LNCAP (cell line): ENCODE data around the gene GMCL2.

Experiments used
- CTCF ChIP-seq: fragments of 450-650 bp; IDR thresholded peaks from 2 replicates; pipeline ENCODE4 v1.5.1; 2017; ENCODE audit warnings: mild to moderate bottlenecking

The GMCL2 gene

GRCh38 chr5:178212241-178213002 lies 25.3 kb upstream of the GMCL2 start:
- no peak for TF ChIP-seq CTCF

GRCh38 chr5:178211095-178212048 lies 24.2 kb upstream of the GMCL2 start:
- TF ChIP-seq CTCF = no peak

- no peak for TF ChIP-seq CTCF
Observed at GRCh38 chr5:178210686-178211085, 23.5 kb upstream of the GMCL2 start.

GRCh38 chr5:178210073-178210535 lies 22.9 kb upstream of the GMCL2 start:
- TF ChIP-seq CTCF = no peak

GRCh38 chr5:178209334-178210072 lies 22.3 kb upstream of the GMCL2 start:
- no peak for TF ChIP-seq CTCF

- no peak for TF ChIP-seq CTCF
Observed at GRCh38 chr5:178208540-178209227, 21.5 kb upstream of the GMCL2 start.

- no peak for TF ChIP-seq CTCF
Observed at GRCh38 chr5:178207917-178208280, 20.7 kb upstream of the GMCL2 start.
